ENCODE measurements around the gene TBCD.
"Not testable (repeated sequence)": the region's sequence is repeated elsewhere in the genome, so short reads cannot be mapped to it uniquely, and the experiment has no call there.

DNA sequence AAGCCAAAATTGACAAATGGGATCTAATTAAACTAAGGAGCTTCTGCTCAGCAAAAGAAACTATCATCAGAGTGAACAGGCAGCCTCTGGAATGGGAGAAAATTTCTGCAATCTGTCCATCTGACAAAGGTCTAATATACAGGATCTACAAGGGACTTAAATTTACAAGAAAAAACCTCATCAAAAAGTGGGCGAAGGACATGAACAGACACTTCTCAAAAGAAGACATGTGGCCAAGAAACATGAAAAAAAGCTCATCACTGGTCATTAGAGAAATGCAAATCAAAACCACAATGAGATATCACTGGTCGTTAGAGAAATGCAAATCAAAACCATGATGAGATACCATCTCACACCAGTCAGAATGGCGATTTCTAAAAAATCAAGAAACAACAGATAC, 203.2 kb downstream of the TBCD start:
- not testable (repeated sequence) for TF ChIP-seq POLR2AphosphoS5, POLR2A (IDR thresholded peaks at IDR 0.05)

Measured in breast epithelium (tissue), 3 donors.